GM12878 (cell line): ENCODE data around the gene RADIL. TPM values are rescaled to one million over a fixed set of nuclear protein-coding genes. Genes with fewer than 3 reads are reported as not detected.
A peak's percentile ranks its signal among the peaks of the same experiment; 100 is the strongest.

Experiments
- ATAC-seq: fragments of 200-7000 bp; cut with Tn5 transposase; 3 replicates; pipeline ENCODE4 v1.9.1; 2020; ENCODE audit warnings: mild to moderate bottlenecking, moderate library complexity
- BruUV-seq: library from RNA; stranded (reverse); fragments of 400-500 nt; replicated peaks from 2 replicates; lab custom pipeline; 2021; lab: Mats Ljungman, UMichigan
- CTCF ChIA-PET: fragments of 300-600 bp; sonication (Branson Sonifier 250); formaldehyde crosslinking; extraction: SDS; loops from one replicate; lab custom pipeline; 2021; ENCODE audit warnings: inconsistent platforms; lab: Yijun Ruan, JAX
- POLR2A ChIA-PET: fragments of 350-600 bp; formaldehyde crosslinking; extraction: SDS; loops from one replicate; lab custom pipeline; 2021; ENCODE audit warnings: inconsistent platforms; lab: Charles Lee
- RAD21 ChIA-PET: fragments of 300-600 bp; sonication (Branson Sonifier 250); formaldehyde crosslinking; loops from one replicate; lab custom pipeline; 2023; ENCODE audit warnings: antibody characterized with exemption; ENCODE audit not compliant: unreplicated experiment; lab: Charles Lee
- SMC1A ChIA-PET: fragments of 300-600 bp; sonication (Branson Sonifier 250); formaldehyde crosslinking; loops from one replicate; lab custom pipeline; 2023; ENCODE audit not compliant: unreplicated experiment, uncharacterized antibody; lab: Charles Lee
- DNase-seq: peaks from one replicate; pipeline ENCODE4 v3.0.0-alpha.2; 2011; ENCODE audit warnings: low read depth, low spot score
- FAIRE-seq: peaks from 3 replicates; lab custom pipeline; 2011; peaks lifted over from hg19 to GRCh38; lab: Jason Lieb, UNC
- H2AFZ ChIP-seq: 2 replicates; pipeline ENCODE4 v1.6.0; 2011; ENCODE audit warnings: low read depth, low read length, control low read depth; ENCODE audit not compliant: control insufficient read depth
- H3K27ac ChIP-seq: 2 replicates; pipeline ENCODE4 v1.5.1; 2011; ENCODE audit warnings: control low read depth; ENCODE audit not compliant: control insufficient read depth, insufficient read depth
- H3K27me3 ChIP-seq, 2 experiments: replicated peaks in 1 of 2; 2 replicates each; pipeline versions ENCODE4 v1.6.0 to v1.6.1; 2011; ENCODE audit warnings: low read length in 1 of 2; ENCODE audit not compliant: control insufficient read depth in 2 of 2, insufficient read depth in 2 of 2
- H3K36me3 ChIP-seq, 2 experiments: 2 replicates each; pipeline ENCODE4 v1.5.1; 2011; ENCODE audit warnings: low read length in 1 of 2; ENCODE audit not compliant: control insufficient read depth in 2 of 2, insufficient read depth in 2 of 2
- H3K4me1 ChIP-seq: 2 replicates; pipeline ENCODE4 v1.6.1; 2011; ENCODE audit warnings: mild to moderate bottlenecking, low read length, moderate library complexity, mixed read lengths; ENCODE audit not compliant: control insufficient read depth, insufficient read depth
- H3K4me2 ChIP-seq: 2 replicates; pipeline ENCODE4 v1.6.0; 2011; ENCODE audit warnings: control low read depth; ENCODE audit not compliant: control insufficient read depth, insufficient read depth
- H3K4me3 ChIP-seq: fragments of 200-600 bp; sonication (generic); 2 replicates; pipeline ENCODE4 v1.5.1; 2016
- H3K79me2 ChIP-seq: 2 replicates; pipeline ENCODE4 v1.6.0; 2011; ENCODE audit warnings: low read length; ENCODE audit not compliant: control insufficient read depth, insufficient read depth
- H3K9ac ChIP-seq: 2 replicates; pipeline ENCODE4 v1.8.0; 2011; ENCODE audit warnings: low read length, control low read depth, mixed read lengths; ENCODE audit not compliant: control insufficient read depth, insufficient read depth
- H3K9me3 ChIP-seq: replicated peaks from 3 replicates; pipeline ENCODE4 v1.5.1; 2011; ENCODE audit warnings: mild to moderate bottlenecking, low read length; ENCODE audit not compliant: control insufficient read depth, insufficient read depth
- H4K20me1 ChIP-seq: 2 replicates; pipeline ENCODE4 v1.6.0; 2011; ENCODE audit not compliant: control insufficient read depth, insufficient read depth
- ATF2 ChIP-seq: IDR thresholded peaks from 2 replicates; pipeline ENCODE4 v1.6.1; 2012; ENCODE audit warnings: low read length, inconsistent platforms
- CBX5 ChIP-seq: sonication (generic); IDR thresholded peaks from 2 replicates; pipeline ENCODE4 v1.6.1; 2016; ENCODE audit warnings: low read depth, moderate library complexity, mild to moderate bottlenecking, inconsistent platforms
- NFIC ChIP-seq: IDR thresholded peaks from 2 replicates; pipeline ENCODE4 v1.6.1; 2012; ENCODE audit warnings: low read depth, mild to moderate bottlenecking, inconsistent platforms, low read length, moderate library complexity
- PAX8 ChIP-seq: fragments of 450-650 bp; IDR thresholded peaks from 2 replicates; pipeline ENCODE4 v1.6.1; 2017; ENCODE audit warnings: mild to moderate bottlenecking, moderate library complexity
- SMC3 ChIP-seq: IDR thresholded peaks from 2 replicates; pipeline ENCODE4 v1.6.1; 2011; ENCODE audit warnings: low read length, improper control_type of control experiment, borderline replicate concordance
- SPI1 ChIP-seq: IDR thresholded peaks from 2 replicates; pipeline ENCODE4 v1.6.1; 2011; ENCODE audit warnings: low read depth, mild to moderate bottlenecking, low read length, moderate library complexity, borderline replicate concordance; ENCODE audit not compliant: insufficient read depth
- WGBS: methylation state at CpG from one replicate; pipeline ENCODE4 v1.1.6; 2016; ENCODE audit warnings: low lambda C conversion rate; ENCODE audit not compliant: insufficient replicate concordance, insufficient coverage; ENCODE audit errors: missing lambda C conversion rate; 5-methylcytosine and 5-hydroxymethylcytosine counted together
- in situ Hi-C: fragments of 300-500 bp; cut with MboI; formaldehyde crosslinking; loops from 9 replicates; pipeline ENCODE4 v1.14.3; 2018; ENCODE audit warnings: mixed read lengths
- intact Hi-C: fragments of 100-400 bp; cut with micrococcal nuclease; formaldehyde crosslinking; loops from one replicate; pipeline ENCODE4 v1.14.2; 2022; ENCODE audit not compliant: unreplicated experiment
- polyA plus RNA-seq, 11 experiments: library from polyadenylated mRNA; depleted of rRNA in 4 of 11; unstranded in 6 of 11; stranded (reverse) in 5 of 11; fragments of >200 nt; fragmentation: Nextera tagmentation in 4 of 11; fragmentation: Illumina TruSeq in 1 of 11; extraction: Ambion mirVana in 4 of 11; extraction: Trizol in 1 of 11; gene quantifications; 1 replicate in 1 of 11; 2 replicates in 10 of 11; pipeline versions ENCODE4 v1.2.1 to v1.2.3, GENCODE V29; 2011 to 2016; ENCODE audit warnings: inconsistent platforms in 2 of 11, missing spikeins in 2 of 11, low read depth in 1 of 11
- total RNA-seq, 4 experiments: library from RNA; depleted of rRNA in 3 of 4; stranded (reverse); fragments of >200 nt in 3 of 4; fragmentation: Illumina TruSeq in 1 of 4; extraction: Trizol in 1 of 4; gene quantifications; 2 replicates each; pipeline versions ENCODE4 v1.2.1 to v1.2.3, GENCODE V29; 2013 to 2021

Gene RADIL
- total and polyA plus RNA-seq, 10 of the 15 experiments (the other 5 are each of a cell fraction or from before 2014, with no cell fraction given), result 0.05 to 0.06 TPM; not detected in 8

GRCh38 chr7:4861673-4862072 lies 21.8 kb downstream of the RADIL start, which contains the start of gene PAPOLB (continued):
- TF ChIP-seq ATF2, result no peak
- no peak for TF ChIP-seq NFIC
- TF ChIP-seq CBX5, result no peak
- TF ChIP-seq PAX8, result no peak
- TF ChIP-seq, all 136 proteins: peak for 2

GRCh38 chr7:4861227-4861626 lies 22.3 kb downstream of the RADIL start:
- 26% methylated on average over 11 of the region's 11 CpGs for WGBS

More at GRCh38 chr7:4861227-4861626, 22.3 kb downstream of the RADIL start:
- Histone ChIP-seq H3K9ac (no peak overlapping the region), H4K20me1 (no peaks in the 10 kb centered on the region), H3K36me3 (no peaks in the 10 kb centered on the region), H3K4me1 (no peaks in the 10 kb centered on the region), H2AFZ (no peak overlapping the region), H3K27ac (no peak overlapping the region), H3K4me3 (no peak overlapping the region), H3K27me3 (peaks cover 0 to 2% of the 10 kb centered on the region in 2 experiments; a peak in 2 of 4 replicates), H3K79me2 (no peaks in the 10 kb centered on the region), H3K4me2 (0 out of 2 replicates have a peak overlapping the region, but pooled peaks have one; percentile 22), H3K9me3 (no peaks in the 10 kb centered on the region; the same call in 2 of the 3 replicates)
- BruUV-seq, result no TSS peak
- ChIA-PET RAD21 (no interaction called here), SMC1A (no interaction called here), CTCF (no interaction called here), POLR2A (no interaction called here)
- intact Hi-C loops, result no loop called here
- no peak for DNase-seq
- ATAC-seq, result 0 out of 3 replicates have a peak, but pooled peaks have one; percentile 40
- no peak for FAIRE-seq
- in situ Hi-C loops, result no loop called here
- TF ChIP-seq SMC3, result no peak
- TF ChIP-seq SPI1, result peak; percentile 46; the same call in 1 of the 2 replicates
